HepG2 (cell line): ENCODE measurements around the gene RSPH9. TPM values are rescaled to one million over a fixed set of nuclear protein-coding genes. Genes with fewer than 3 reads are reported as not detected.

ENCODE experiments used
- BCL6 ChIP-seq: IDR thresholded peaks from 2 replicates; pipeline ENCODE4 v1.6.1; 2016; ENCODE audit warnings: missing genetic modification reagents, missing compliant biosample characterization
- CEBPB ChIP-seq: IDR thresholded peaks from 2 replicates; pipeline ENCODE4 v1.6.1; 2011; ENCODE audit warnings: low read depth, low read length, improper control_type of control experiment, borderline replicate concordance
- CREB1 ChIP-seq, 2 experiments: fragments of 450-650 bp in 1 of 2; IDR thresholded peaks; 2 replicates each; pipeline ENCODE4 v1.6.1; 2016 to 2017; ENCODE audit warnings: control low read depth in 1 of 2, mild to moderate bottlenecking in 1 of 2, missing compliant biosample characterization in 1 of 2, missing genetic modification characterization in 1 of 2
- DNMT3B ChIP-seq: conservative IDR thresholded peaks from 2 replicates; pipeline ENCODE4 v1.6.1; 2016; ENCODE audit warnings: missing biosample characterization, control low read depth
- ELF3 ChIP-seq: IDR thresholded peaks from 2 replicates; pipeline ENCODE4 v1.6.1; 2016; ENCODE audit warnings: missing genetic modification reagents, missing compliant biosample characterization
- KLF11 ChIP-seq: IDR thresholded peaks from 2 replicates; pipeline ENCODE4 v1.6.1; 2016; ENCODE audit warnings: missing compliant biosample characterization
- KLF16 ChIP-seq, 2 experiments: sonication (generic) in 1 of 2; formaldehyde crosslinking in 1 of 2; IDR thresholded peaks; 2 replicates each; pipeline versions ENCODE4 v1.6.1 to v1.8.0; 2016 to 2023; ENCODE audit warnings: missing genetic modification reagents in 2 of 2, missing compliant biosample characterization in 1 of 2
- MBNL3 ChIP-seq: fragments of 250-450 bp; sonication (Bioruptor Pico); conservative IDR thresholded peaks from 2 replicates; pipeline ENCODE4 v1.8.0; 2022; ENCODE audit warnings: mild to moderate bottlenecking, inconsistent platforms
- MIER3 ChIP-seq: IDR thresholded peaks from 2 replicates; pipeline ENCODE4 v1.6.1; 2016; ENCODE audit warnings: missing compliant biosample characterization, borderline replicate concordance
- NCOA5 ChIP-seq: sonication (generic); formaldehyde crosslinking; IDR thresholded peaks from 2 replicates; pipeline ENCODE4 v1.4.0; 2020; ENCODE audit warnings: missing genetic modification reagents
- NFIC ChIP-seq: IDR thresholded peaks from 2 replicates; pipeline ENCODE4 v1.6.1; 2012; ENCODE audit warnings: mild to moderate bottlenecking, low read length, inconsistent platforms
- REL ChIP-seq: sonication (generic); formaldehyde crosslinking; conservative IDR thresholded peaks from 2 replicates; pipeline ENCODE4 v1.8.0; 2022; ENCODE audit warnings: mild to moderate bottlenecking, missing genetic modification reagents, moderate library complexity
- SAP130 ChIP-seq: IDR thresholded peaks from 2 replicates; pipeline ENCODE4 v1.6.1; 2016; ENCODE audit warnings: low read depth
- SATB2 ChIP-seq: sonication (generic); formaldehyde crosslinking; IDR thresholded peaks from 2 replicates; pipeline ENCODE4 v1.5.0; 2020; ENCODE audit warnings: missing genetic modification reagents
- SSRP1 ChIP-seq: IDR thresholded peaks from 2 replicates; pipeline ENCODE4 v1.6.1; 2016; ENCODE audit warnings: control low read depth
- TBL1XR1 ChIP-seq: fragments of 150-350 bp; IDR thresholded peaks from 2 replicates; pipeline ENCODE4 v1.6.1; 2014; ENCODE audit warnings: borderline replicate concordance, low read length; ENCODE audit not compliant: partially characterized antibody
- TBX2 ChIP-seq: sonication (generic); formaldehyde crosslinking; IDR thresholded peaks from 2 replicates; pipeline ENCODE4 v1.5.0; 2020; ENCODE audit warnings: missing genetic modification reagents, mild to moderate bottlenecking, borderline replicate concordance
- ZBTB38 ChIP-seq: sonication (generic); formaldehyde crosslinking; IDR thresholded peaks from 2 replicates; pipeline ENCODE4 v1.5.1; 2020; ENCODE audit warnings: mild to moderate bottlenecking, missing genetic modification reagents
- ZC3H4 ChIP-seq: sonication (generic); formaldehyde crosslinking; IDR thresholded peaks from 2 replicates; pipeline ENCODE4 v1.4.0; 2020; ENCODE audit warnings: missing genetic modification reagents, borderline replicate concordance
- ZFAT ChIP-seq: sonication (generic); formaldehyde crosslinking; conservative IDR thresholded peaks from 2 replicates; pipeline ENCODE4 v1.8.1; 2023; ENCODE audit warnings: missing genetic modification reagents, inconsistent platforms
- ZNF652 ChIP-seq: IDR thresholded peaks from 2 replicates; pipeline ENCODE4 v1.6.1; 2016; ENCODE audit warnings: low read depth, borderline replicate concordance
- ZNF687 ChIP-seq: sonication (generic); formaldehyde crosslinking; IDR thresholded peaks from 2 replicates; pipeline ENCODE4 v1.5.1; 2020; ENCODE audit warnings: mild to moderate bottlenecking, missing genetic modification reagents, moderate library complexity
- polyA plus RNA-seq, 8 experiments: library from polyadenylated mRNA; depleted of rRNA in 3 of 8; stranded (reverse) in 7 of 8; unstranded in 1 of 8; fragments of >200 nt; fragmentation: Illumina TruSeq in 4 of 8; extraction: Trizol in 4 of 8; gene quantifications; 2 replicates each; pipeline versions ENCODE4 v1.2.1 to v1.2.3, GENCODE V29; 2011 to 2016; ENCODE audit warnings: low read depth in 4 of 8, missing spikeins in 1 of 8, mixed read lengths in 1 of 8; ENCODE audit not compliant: insufficient read depth in 1 of 8
- total RNA-seq, 5 experiments: library from RNA; depleted of rRNA; stranded (reverse); fragments of >200 nt; fragmentation: Illumina TruSeq; extraction: Trizol; gene quantifications; 2 replicates each; pipeline ENCODE4 v1.2.3, GENCODE V29; 2016; ENCODE audit warnings: low read depth in 1 of 5

RSPH9 gene
- total and polyA plus RNA-seq, 2 of the 13 experiments (the other 11 are each of a cell fraction or from before 2014, with no cell fraction given): 0.04 TPM; not detected in 1

- TF ChIP-seq ZNF687 (CRISPR knock-in tag) (no peak), MBNL3 (CRISPR knock-in tag) (no peak), ZBTB38 (CRISPR knock-in tag) (no peak), CREB1 (IDR thresholded peaks at IDR 0.05) (peak; percentile 55; the same call in 1 of the 2 replicates), CREB1 (CRISPR knock-in tag; IDR thresholded peaks at IDR 0.05) (peak; percentile 73), DNMT3B (CRISPR knock-in tag) (no peak), ELF3 (CRISPR knock-in tag) (peak; percentile 58), TBX2 (CRISPR knock-in tag) (peak; percentile 41; the same call in 1 of the 2 replicates), SSRP1 (CRISPR knock-in tag) (peak; percentile 80), TBL1XR1 (peak; percentile 18), NCOA5 (no peak), CEBPB (peak; percentile 80), ZC3H4 (CRISPR knock-in tag) (peak; percentile 36; the same call in 1 of the 2 replicates), NFIC (peak; percentile 62; the same call in 1 of the 2 replicates), ZNF652 (peak; percentile 8; the same call in 1 of the 2 replicates), SATB2 (CRISPR knock-in tag) (no peak), KLF16 (CRISPR knock-in tag; IDR thresholded peaks at IDR 0.05) (peak in 1 of 2 experiments; percentile 37; a peak in 1 of 4 replicates), SAP130 (CRISPR knock-in tag) (peak; percentile 77), REL (CRISPR knock-in tag) (0 out of 2 replicates have a peak, but pooled peaks have one; percentile 33), MIER3 (peak; percentile 72; the same call in 1 of the 2 replicates), KLF11 (CRISPR knock-in tag) (0 out of 2 replicates have a peak, but pooled peaks have one; percentile 46), ZFAT (CRISPR knock-in tag) (no peak), BCL6 (no peak)
These were observed 17.6 kb upstream of the RSPH9 start (continued) for GRCh38 chr6:43627008-43627825.
